ENCODE results near the gene MAOB. TPM values are rescaled to one million over a fixed set of nuclear protein-coding genes. Genes with fewer than 3 reads are reported as not detected.

The MAOB gene
- total and polyA plus RNA-seq, 10 of the 15 experiments (the other 5 are each of a cell fraction or from before 2014, with no cell fraction given): 0.21 TPM; not detected in 9

GRCh38 chrX:43817444-43817843 is 64.8 kb downstream of the MAOB start:
- ChIA-PET CTCF (no interaction called here), RAD21 (ENCODE audit: unreplicated experiment) (no interaction called here), POLR2A (no interaction called here), SMC1A (ENCODE audit: uncharacterized antibody, unreplicated experiment) (no interaction called here)
- Histone ChIP-seq H3K36me3 (ENCODE audit: control insufficient read depth in 2 of 2, insufficient read depth in 2 of 2, low read length in 1 of 2) (no peaks in the 10 kb centered on the region), H4K20me1 (ENCODE audit: control insufficient read depth, insufficient read depth) (no peaks in the 10 kb centered on the region), H3K27me3 (replicated peaks in 1 of 2; ENCODE audit: control insufficient read depth in 2 of 2, insufficient read depth in 2 of 2, low read length in 1 of 2) (no peaks in the 10 kb centered on the region; a peak in 1 of 4 replicates), H3K4me1 (ENCODE audit: control insufficient read depth, insufficient read depth, low read length) (no peaks in the 10 kb centered on the region), H3K79me2 (ENCODE audit: control insufficient read depth, insufficient read depth, low read length) (no peaks in the 10 kb centered on the region), H2AFZ (ENCODE audit: control insufficient read depth, low read depth, low read length) (no peak overlapping the region), H3K27ac (ENCODE audit: control insufficient read depth, insufficient read depth) (no peak overlapping the region), H3K9me3 (replicated peaks; ENCODE audit: control insufficient read depth, insufficient read depth, low read length) (no peaks in the 10 kb centered on the region), H3K4me2 (ENCODE audit: control insufficient read depth, insufficient read depth) (no peak overlapping the region), H3K4me3 (no peak overlapping the region), H3K9ac (ENCODE audit: control insufficient read depth, insufficient read depth, low read length) (no peak overlapping the region)
- no peak for DNase-seq (ENCODE audit: low read depth, low spot score)
- FAIRE-seq: no peak
- intact Hi-C loops (cut with micrococcal nuclease; ENCODE audit: unreplicated experiment): no loop called here
- WGBS (ENCODE audit: insufficient coverage, insufficient replicate concordance, low lambda C conversion rate, missing lambda C conversion rate): 30% methylated on average over 3 of the region's 3 CpGs
- no TSS peak for BruUV-seq (replicated peaks)
- ATAC-seq: no peak
- in situ Hi-C loops (cut with MboI): no loop called here
- TF ChIP-seq EGR1 (IDR thresholded peaks at IDR 0.05; ENCODE audit: borderline replicate concordance in 1 of 2, low read depth in 2 of 2, low read length in 2 of 2) (no peak), NFIC (IDR thresholded peaks at IDR 0.05; ENCODE audit: low read depth, low read length) (no peak), ZNF384 (IDR thresholded peaks at IDR 0.05; ENCODE audit: borderline replicate concordance, low read depth, low read length) (no peak), ESRRA (IDR thresholded peaks at IDR 0.05; ENCODE audit: low read length) (no peak), YBX1 (IDR thresholded peaks at IDR 0.05) (no peak), SUPT20H (IDR thresholded peaks at IDR 0.05; ENCODE audit: borderline replicate concordance, control insufficient read depth, low read depth, low read length) (no peak), IKZF2 (IDR thresholded peaks at IDR 0.05) (no peak), ZBTB33 (IDR thresholded peaks at IDR 0.05) (no peak), POU2F2 (IDR thresholded peaks at IDR 0.05; ENCODE audit: borderline replicate concordance, low read depth, low read length) (no peak), KAT2A (conservative IDR thresholded peaks at IDR 0.05; ENCODE audit: control insufficient read depth, low read depth, low read length) (no peak), ZBED1 (IDR thresholded peaks at IDR 0.05; ENCODE audit: borderline replicate concordance) (no peak), TCF3 (IDR thresholded peaks at IDR 0.05; ENCODE audit: borderline replicate concordance, insufficient read depth, low read depth, low read length) (no peak), CTCF (IDR thresholded peaks at IDR 0.05 in 2 of 3, conservative IDR thresholded peaks at IDR 0.05 in 1 of 3; ENCODE audit: control insufficient read depth in 2 of 3, extremely low read depth in 1 of 3, insufficient read depth in 1 of 3, low read depth in 3 of 3, low read length in 3 of 3) (no peak), ETV6 (conservative IDR thresholded peaks at IDR 0.05 in 1 of 2, IDR thresholded peaks at IDR 0.05 in 1 of 2; ENCODE audit: borderline replicate concordance in 1 of 2, low read depth in 1 of 2) (no peak), SMAD1 (IDR thresholded peaks at IDR 0.05; ENCODE audit: low read depth, partially characterized antibody) (no peak), ZNF622 (IDR thresholded peaks at IDR 0.05) (no peak), ZBTB40 (IDR thresholded peaks at IDR 0.05; ENCODE audit: borderline replicate concordance) (no peak)
